Esophagus muscularis mucosa (tissue), 4 donors: Measurements from ENCODE around the gene UBA7. TPM values are rescaled to one million over a fixed set of nuclear protein-coding genes. Genes with fewer than 3 reads are reported as not detected.
"Not testable (repeated sequence)": the region's sequence is repeated elsewhere in the genome, so short reads cannot be mapped to it uniquely, and the experiment has no call there.

Experiments
- DNase-seq: peaks from one replicate; pipeline ENCODE4 v3.0.0-alpha.2; 2017; ENCODE audit errors: extremely low spot score
- H3K27ac ChIP-seq, 4 donors: fragments of 200-600 bp; sonication (generic); replicated peaks in 1 of 4; 1 replicate in 3 of 4; 2 replicates in 1 of 4; pipeline ENCODE4 v1.5.1; 2016 to 2019; ENCODE audit warnings: mild to moderate bottlenecking in 1 of 4
- H3K27me3 ChIP-seq, 4 donors: fragments of 200-600 bp; sonication (generic); one replicate each; pipeline versions ENCODE4 v1.5.1 to v1.6.0; 2016 to 2019
- H3K36me3 ChIP-seq, 4 donors: fragments of 200-600 bp; sonication (generic); one replicate each; pipeline ENCODE4 v1.5.1; 2016 to 2019
- H3K4me1 ChIP-seq, 4 donors: fragments of 200-600 bp; sonication (generic); one replicate each; pipeline ENCODE4 v1.5.1; 2016 to 2019
- H3K4me3 ChIP-seq, 4 donors: fragments of 200-600 bp; sonication (generic); 1 replicate in 2 of 4; 2 replicates in 2 of 4; pipeline ENCODE4 v1.5.1; 2016 to 2019; ENCODE audit warnings: mild to moderate bottlenecking in 4 of 4, moderate library complexity in 1 of 4
- H3K9me3 ChIP-seq, 4 donors: fragments of 200-600 bp; sonication (generic); 1 replicate in 3 of 4; 2 replicates in 1 of 4; pipeline ENCODE4 v1.5.1; 2016 to 2019
- EP300 ChIP-seq: sonication (generic); formaldehyde crosslinking; IDR thresholded peaks from one replicate; pipeline ENCODE4 v1.6.1; 2017; ENCODE audit warnings: antibody characterized with exemption
- POLR2A ChIP-seq: fragments of 450-650 bp; IDR thresholded peaks from one replicate; pipeline ENCODE4 v1.6.1; 2017; ENCODE audit warnings: antibody characterized with exemption, moderate library complexity, mild to moderate bottlenecking, low read depth
- POLR2AphosphoS5 ChIP-seq, 2 donors: sonication (generic); formaldehyde crosslinking; IDR thresholded peaks; one replicate each; pipeline ENCODE4 v1.6.1; 2017; ENCODE audit warnings: antibody characterized with exemption in 2 of 2
- WGBS: methylation state at CpG from one replicate; pipeline ENCODE4 v1.1.5; 2018; 5-methylcytosine and 5-hydroxymethylcytosine counted together
- intact Hi-C: fragments of 100-400 bp; cut with DNase I; formaldehyde crosslinking; loops from one replicate; pipeline ENCODE4 v1.15.1; 2023
- total RNA-seq, 4 donors: library from RNA; depleted of rRNA; stranded (reverse); fragments of >200 nt; gene quantifications; one replicate each; pipeline versions ENCODE4 v1.1.0 to v1.2.1, GENCODE V29; 2016
- TF ChIP-seq, protein P1 (sequence below), 3 experiments: fragments of 200-600 bp in 2 of 3; fragments of 450-650 bp in 1 of 3; sonication (generic) in 2 of 3; IDR thresholded peaks; one replicate each; pipeline ENCODE4 v1.5.1; 2017 to 2019; ENCODE audit warnings: antibody characterized with exemption in 3 of 3, mild to moderate bottlenecking in 2 of 3, moderate library complexity in 1 of 3

Gene UBA7
- total RNA-seq, 4 donors from 2014 or later = 25.5 to 40.0 (median 31.4) TPM

DNA sequence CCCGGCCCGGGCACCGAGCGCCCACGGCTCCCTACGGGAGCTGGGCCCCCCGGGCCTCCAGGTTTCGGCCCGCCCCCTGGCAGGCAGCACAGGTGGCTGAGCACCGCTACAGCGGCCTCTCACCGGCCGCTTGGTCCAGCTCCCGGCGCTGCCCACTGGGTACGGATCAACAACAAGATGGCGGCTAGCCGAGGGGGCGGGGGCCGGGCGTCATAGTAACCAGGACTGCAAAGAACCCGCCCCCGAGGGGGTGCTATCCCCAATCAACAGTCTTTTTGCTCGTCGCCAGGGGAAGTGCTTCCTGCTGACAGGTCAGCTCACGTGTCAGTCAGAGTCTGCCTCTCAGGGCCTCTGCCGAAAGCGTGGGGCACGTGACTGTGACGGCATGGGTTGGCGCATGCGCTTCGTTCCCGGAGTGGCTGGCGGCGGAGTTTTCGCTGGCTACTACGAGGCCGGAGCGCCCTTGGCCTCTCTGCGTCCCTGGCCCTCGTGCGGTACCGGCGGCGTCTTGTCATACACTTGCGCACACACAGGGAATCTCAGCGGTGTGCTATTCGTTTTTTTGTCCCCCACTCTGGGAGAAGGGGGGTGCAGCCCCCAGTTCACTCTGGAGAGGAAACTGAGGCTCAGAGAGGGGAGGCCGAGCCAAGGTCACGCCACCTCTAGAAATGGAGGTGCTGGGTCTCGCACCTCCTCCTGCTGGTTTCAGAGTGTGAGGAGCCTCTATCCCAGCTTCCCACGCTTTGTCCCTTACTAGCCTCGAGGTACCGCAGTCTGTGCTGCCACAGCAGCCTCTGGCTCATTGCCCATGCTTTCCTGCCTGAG, 27.2 kb downstream of the UBA7 start, which contains the start of gene IP6K1:
TSS of gene IP6K1 (minus strand) at position 186 of the 825 bp plus-strand sequence. CDS start 38,502 bp downstream, outside the sequence.
- Histone ChIP-seq H3K4me3 (peak within 1 kb of the TSS; percentile 81 to 100 (median 94)), H3K27me3 (peaks cover 0 to 3% (median 0%) of the 10 kb centered on the region in 4 donors), H3K27ac (peak within 1 kb of the TSS; percentile 90 to 98 (median 96)), H3K36me3 (peaks cover 3 to 31% (median 15%) of the 10 kb centered on the region in 4 donors), H3K4me1 (peaks cover 34 to 51% (median 48%) of the 10 kb centered on the region in 4 donors), H3K9me3 (no peaks in the 10 kb centered on the region)
- DNase-seq = peak; percentile 100
- intact Hi-C loops = loop anchor here (5.0 kb wide), 1 partner anchor 64 kb away; the partner anchor contains the start of gene GMPPB
- TF ChIP-seq, protein P1, sequence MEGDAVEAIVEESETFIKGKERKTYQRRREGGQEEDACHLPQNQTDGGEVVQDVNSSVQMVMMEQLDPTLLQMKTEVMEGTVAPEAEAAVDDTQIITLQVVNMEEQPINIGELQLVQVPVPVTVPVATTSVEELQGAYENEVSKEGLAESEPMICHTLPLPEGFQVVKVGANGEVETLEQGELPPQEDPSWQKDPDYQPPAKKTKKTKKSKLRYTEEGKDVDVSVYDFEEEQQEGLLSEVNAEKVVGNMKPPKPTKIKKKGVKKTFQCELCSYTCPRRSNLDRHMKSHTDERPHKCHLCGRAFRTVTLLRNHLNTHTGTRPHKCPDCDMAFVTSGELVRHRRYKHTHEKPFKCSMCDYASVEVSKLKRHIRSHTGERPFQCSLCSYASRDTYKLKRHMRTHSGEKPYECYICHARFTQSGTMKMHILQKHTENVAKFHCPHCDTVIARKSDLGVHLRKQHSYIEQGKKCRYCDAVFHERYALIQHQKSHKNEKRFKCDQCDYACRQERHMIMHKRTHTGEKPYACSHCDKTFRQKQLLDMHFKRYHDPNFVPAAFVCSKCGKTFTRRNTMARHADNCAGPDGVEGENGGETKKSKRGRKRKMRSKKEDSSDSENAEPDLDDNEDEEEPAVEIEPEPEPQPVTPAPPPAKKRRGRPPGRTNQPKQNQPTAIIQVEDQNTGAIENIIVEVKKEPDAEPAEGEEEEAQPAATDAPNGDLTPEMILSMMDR (IDR thresholded peaks at IDR 0.05) = no peak
- no peak for TF ChIP-seq EP300
- TF ChIP-seq POLR2AphosphoS5 (IDR thresholded peaks at IDR 0.05) = peak; percentile 92 to 96
- TF ChIP-seq POLR2A = peak; percentile 49
- WGBS = 7% methylated on average over 19 of the region's 55 CpGs

DNA sequence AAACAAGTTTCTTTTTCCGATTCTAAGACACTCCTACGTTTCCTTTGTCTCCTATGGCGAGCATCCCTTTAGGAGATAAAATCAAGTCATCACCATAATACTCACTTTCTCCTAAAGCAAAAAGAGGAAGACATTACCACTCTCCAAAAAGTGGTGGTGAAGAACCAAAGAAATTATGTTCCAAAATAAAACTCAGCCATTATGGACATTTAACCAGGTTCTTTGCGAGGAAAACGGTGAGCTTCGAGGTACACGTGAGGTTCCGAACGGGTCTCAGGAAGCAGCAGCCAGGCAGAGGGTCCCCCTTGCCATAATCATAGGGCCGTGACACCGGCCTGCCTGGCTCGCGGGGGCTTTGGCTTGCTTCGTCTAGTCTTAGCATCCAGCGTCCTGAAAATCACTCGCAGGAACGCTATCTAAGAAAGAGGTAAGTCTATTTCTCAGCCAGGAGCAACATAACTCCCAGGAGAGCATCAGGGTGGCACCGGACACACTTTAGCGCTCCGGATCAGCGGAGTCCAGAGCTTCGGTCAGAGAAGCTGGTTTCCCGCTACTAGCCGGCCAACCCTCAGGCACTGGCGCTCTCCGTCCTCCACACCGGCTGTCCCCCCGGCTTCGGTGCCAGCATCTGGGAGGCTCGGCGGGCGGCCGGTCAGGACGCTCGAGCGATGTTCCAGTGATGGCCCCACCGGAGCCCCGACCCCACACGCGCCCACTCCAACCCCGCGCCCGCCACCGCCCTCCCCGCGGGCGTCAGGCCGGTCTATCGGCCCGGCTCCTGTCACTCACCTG, 28.0 kb downstream of the UBA7 start:
- H3K27me3 ChIP-seq = peaks cover 0 to 3% (median 0%) of the 10 kb centered on the region in 4 donors
- peak overlapping the region; percentile 90 to 98 (median 96) for H3K27ac ChIP-seq
- H3K9me3 ChIP-seq = no peaks in the 10 kb centered on the region
- peak overlapping the region; percentile 81 to 100 (median 94) for H3K4me3 ChIP-seq
- intact Hi-C loops = loop anchor here (5.0 kb wide), 1 partner anchor 63 kb away; the partner anchor contains the start of gene GMPPB
- WGBS = 3% methylated on average over 18 of the region's 50 CpGs
- peaks cover 42 to 59% (median 56%) of the 10 kb centered on the region in 4 donors for H3K4me1 ChIP-seq
- peak; percentile 95 for DNase-seq
- peaks cover 4 to 38% (median 22%) of the 10 kb centered on the region in 4 donors for H3K36me3 ChIP-seq
- TF ChIP-seq EP300 = no peak
- TF ChIP-seq, protein P1 (IDR thresholded peaks at IDR 0.05) = peak in 1 of 3 experiments; percentile 3

DNA sequence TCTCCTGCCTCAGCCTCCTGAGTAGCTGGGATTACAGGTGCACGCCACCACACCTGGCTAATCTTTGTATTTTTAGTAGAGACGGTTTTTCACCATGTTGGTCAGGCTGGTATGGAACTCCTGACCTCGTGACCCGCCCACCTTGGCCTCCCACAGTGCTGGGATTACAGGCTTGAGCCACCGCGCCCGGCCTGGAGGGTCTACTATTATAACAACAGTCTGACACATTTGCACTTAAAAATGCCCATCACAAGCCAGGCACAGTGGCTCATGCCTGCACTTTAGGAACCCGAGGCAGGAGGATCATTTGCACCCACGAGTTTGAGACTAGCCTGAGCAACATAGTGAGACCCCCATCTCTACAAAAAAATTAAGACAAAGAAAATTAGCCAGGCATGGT, 31.5 kb downstream of the UBA7 start:
- Histone ChIP-seq H3K4me1 (peaks cover 51 to 81% (median 70%) of the 10 kb centered on the region in 4 donors), H3K36me3 (peaks cover 4 to 47% (median 32%) of the 10 kb centered on the region in 4 donors)
- H3K27me3 ChIP-seq, H3K27ac ChIP-seq, H3K9me3 ChIP-seq, H3K4me3 ChIP-seq, DNase-seq, intact Hi-C loops: not testable (repeated sequence)
- 96% methylated on average over 9 of the region's 9 CpGs for WGBS

DNA sequence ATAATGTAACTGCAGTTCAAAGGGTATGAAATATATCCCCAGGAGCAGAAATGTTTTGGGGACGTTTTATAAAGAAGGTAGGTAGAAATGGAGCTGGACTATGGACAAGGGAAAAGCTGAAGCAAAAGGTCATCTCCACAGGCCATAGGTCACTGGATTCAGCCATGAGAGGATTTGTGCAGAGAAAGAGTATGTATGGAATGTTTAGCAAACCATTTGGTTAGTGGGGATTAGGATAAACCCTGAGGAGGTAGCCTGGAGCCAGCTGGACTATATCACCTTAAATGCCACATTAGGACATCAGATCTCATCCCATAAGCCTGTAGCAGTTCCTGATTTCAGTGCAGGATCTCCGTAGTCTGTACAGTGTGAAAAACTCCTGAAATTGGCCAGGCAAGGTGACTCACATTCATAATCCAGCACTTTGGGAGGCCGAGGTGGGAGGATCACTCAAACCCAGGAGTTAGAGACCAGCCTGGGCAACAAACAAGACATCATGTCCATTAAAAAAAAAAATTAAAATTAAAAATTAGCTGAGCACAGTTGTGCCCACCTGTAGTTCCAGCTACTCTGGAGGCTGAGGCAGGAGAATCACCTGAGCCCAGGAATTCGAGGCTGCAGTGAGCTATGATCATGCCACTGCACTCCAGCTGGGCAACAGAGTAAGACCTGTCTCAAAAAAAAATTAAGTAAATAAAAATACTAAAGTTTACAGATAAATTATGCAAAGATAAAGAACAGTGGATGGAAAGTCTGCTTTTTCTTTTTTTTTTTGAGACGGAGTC, 32.1 kb downstream of the UBA7 start:
- WGBS = 82% methylated on average over 5 of the region's 5 CpGs
- Histone ChIP-seq H3K27me3 (peaks cover 0 to 3% (median 0%) of the 10 kb centered on the region in 4 donors), H3K4me1 (peaks cover 45 to 74% (median 64%) of the 10 kb centered on the region in 4 donors), H3K36me3 (peaks cover 4 to 51% (median 33%) of the 10 kb centered on the region in 4 donors), H3K27ac (no peak overlapping the region), H3K9me3 (no peaks in the 10 kb centered on the region), H3K4me3 (no peak overlapping the region)
- intact Hi-C loops = no loop called here
- TF ChIP-seq EP300 (no peak), POLR2A (no peak), POLR2AphosphoS5 (IDR thresholded peaks at IDR 0.05) (no peak)
- TF ChIP-seq, protein P1 (IDR thresholded peaks at IDR 0.05) = no peak
- DNase-seq = no peak

DNA sequence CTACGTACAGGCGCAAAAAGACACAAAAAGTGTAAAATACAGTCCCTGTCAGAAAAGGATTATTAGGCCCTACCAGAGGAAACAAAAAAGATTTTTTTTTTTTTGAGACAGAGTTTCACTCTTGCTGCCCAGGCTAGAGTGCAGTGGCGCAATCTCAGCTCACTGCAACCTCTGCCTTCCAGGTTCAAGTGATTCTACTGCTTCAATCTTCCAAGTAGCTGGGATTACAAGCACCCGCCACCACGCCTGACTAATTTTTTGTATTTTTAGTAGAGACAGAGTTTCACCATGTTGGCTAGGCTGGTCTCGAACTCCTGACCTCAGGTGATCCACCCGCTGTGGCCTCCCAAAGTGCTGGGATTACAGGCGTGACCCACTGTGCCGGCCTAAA, 32.8 kb downstream of the UBA7 start:
- H3K27me3 ChIP-seq, DNase-seq, H3K9me3 ChIP-seq, H3K4me3 ChIP-seq, intact Hi-C loops, H3K27ac ChIP-seq: not testable (repeated sequence)
- 93% methylated on average over 9 of the region's 9 CpGs for whole genome bisulfite sequencing
- peaks cover 45 to 79% (median 64%) of the 10 kb centered on the region in 4 donors for H3K4me1 ChIP-seq
- peaks cover 4 to 55% (median 33%) of the 10 kb centered on the region in 4 donors for H3K36me3 ChIP-seq
